ENCODE results near the gene IGSF8. TPM values are rescaled to one million over a fixed set of nuclear protein-coding genes. Genes with fewer than 3 reads are reported as not detected.

IGSF8 gene, protein sequence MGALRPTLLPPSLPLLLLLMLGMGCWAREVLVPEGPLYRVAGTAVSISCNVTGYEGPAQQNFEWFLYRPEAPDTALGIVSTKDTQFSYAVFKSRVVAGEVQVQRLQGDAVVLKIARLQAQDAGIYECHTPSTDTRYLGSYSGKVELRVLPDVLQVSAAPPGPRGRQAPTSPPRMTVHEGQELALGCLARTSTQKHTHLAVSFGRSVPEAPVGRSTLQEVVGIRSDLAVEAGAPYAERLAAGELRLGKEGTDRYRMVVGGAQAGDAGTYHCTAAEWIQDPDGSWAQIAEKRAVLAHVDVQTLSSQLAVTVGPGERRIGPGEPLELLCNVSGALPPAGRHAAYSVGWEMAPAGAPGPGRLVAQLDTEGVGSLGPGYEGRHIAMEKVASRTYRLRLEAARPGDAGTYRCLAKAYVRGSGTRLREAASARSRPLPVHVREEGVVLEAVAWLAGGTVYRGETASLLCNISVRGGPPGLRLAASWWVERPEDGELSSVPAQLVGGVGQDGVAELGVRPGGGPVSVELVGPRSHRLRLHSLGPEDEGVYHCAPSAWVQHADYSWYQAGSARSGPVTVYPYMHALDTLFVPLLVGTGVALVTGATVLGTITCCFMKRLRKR
- total RNA-seq (2014; rRNA removed; shearing (Covaris generic); ENCODE audit: low replicate concordance) = 52.6 and 56.2 TPM in 2 replicates

DNA sequence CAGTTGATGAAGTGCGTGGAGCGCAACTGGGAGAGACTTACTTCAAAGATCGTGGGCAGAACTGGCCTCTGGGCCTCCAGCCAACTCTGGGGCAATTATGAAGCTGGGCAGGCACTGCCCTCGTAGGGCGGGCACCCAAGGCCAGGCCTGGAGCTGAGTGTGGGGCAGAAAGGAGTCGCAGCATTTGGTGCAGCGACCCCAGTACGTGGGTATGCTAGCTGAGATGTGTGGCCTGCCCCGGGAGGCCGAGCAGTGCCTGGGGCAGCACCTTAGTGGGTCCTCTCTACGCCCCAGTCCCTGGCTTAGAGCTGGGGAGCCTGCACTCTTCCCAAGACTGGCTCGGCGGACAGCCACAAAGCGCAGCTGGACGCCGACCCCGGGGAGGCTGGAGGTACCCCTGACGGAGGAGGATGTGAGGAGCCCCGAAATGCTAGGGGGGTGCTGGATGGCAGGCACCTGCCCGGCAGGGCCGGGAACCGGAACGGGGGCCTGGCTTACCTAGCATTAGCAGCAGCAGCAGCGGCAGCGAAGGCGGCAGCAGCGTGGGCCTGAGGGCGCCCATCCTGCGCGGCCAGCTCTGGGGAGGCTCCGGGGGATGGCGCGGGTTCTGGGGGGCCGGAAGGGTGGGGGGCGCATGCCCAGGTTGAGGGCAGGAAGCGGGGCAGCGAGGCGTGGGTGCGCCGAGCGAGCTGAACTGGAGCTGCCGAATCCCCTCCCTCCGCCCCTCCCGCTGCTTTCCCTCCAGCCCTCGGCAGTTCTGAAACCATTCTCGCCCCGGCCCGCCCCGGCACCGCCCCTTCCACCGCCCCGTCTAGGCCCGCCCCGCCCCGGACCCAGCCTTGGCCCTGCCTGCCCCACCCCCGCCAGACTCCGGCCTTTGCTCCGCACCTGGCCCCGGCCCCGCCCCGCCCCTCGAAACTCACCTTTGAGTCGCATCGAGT lies at the start of gene IGSF8:
TSS of gene IGSF8 (minus strand) at position 709 of the 941 bp plus-strand sequence. CDS start at position 562, 147 bp downstream.
- in situ Hi-C loops (cut with HindIII; ENCODE audit: low pct_unique_long_range_greater_than_20kb, low sequenced_read_pairs) = no loop called here
- peak; percentile 43 for DNase-seq (ENCODE audit: low read depth)

DNA sequence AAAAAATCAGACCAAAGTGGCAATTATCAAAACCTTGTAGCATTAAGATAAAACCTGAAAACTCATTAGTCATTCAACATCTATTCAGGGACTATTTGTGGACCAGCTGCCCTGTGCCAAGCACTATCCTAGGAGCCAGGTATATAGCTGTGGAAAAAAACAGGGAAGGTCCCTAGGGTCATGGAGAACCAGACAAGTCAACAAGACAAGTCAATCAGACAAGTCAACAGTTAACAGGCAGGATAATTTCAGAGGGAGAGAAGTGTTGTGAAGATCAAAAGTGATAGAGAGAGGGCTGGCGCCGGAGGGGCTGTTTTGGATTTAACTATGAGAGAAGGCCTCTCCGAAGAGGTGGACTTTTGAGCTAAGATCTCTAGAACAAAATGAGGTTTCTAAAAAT lies 49.7 kb upstream of the IGSF8 start:
- DNase-seq (ENCODE audit: low read depth) = no peak
- in situ Hi-C loops (cut with HindIII; ENCODE audit: low pct_unique_long_range_greater_than_20kb, low sequenced_read_pairs) = no loop called here

GRCh38 chr1:160146107-160146506 lies 47.7 kb upstream of the IGSF8 start:
- DNase-seq (ENCODE audit: low read depth) = no peak
- in situ Hi-C loops (cut with HindIII; ENCODE audit: low pct_unique_long_range_greater_than_20kb, low sequenced_read_pairs) = no loop called here

DNA sequence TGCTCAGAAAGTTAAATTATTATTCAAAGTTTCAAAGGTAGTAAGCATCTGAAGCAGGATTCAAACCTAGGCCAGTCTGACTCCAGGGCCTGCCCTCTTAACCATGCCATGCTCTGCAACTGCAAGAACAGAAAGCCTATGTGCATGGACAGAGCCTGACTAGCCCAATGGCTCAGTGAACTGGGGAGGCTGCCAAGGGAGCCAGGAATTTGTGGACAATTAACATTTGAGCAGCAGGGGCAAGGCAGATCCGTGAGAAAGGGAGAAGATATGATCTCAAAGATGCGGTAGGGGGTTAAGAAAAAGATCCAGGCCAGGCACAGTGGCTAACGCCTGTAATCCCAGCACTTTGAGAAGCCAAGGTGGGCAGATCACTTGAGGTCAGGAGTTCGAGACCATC lies 46.5 kb upstream of the IGSF8 start:
- in situ Hi-C loops (cut with HindIII; ENCODE audit: low pct_unique_long_range_greater_than_20kb, low sequenced_read_pairs) = no loop called here
- DNase-seq (ENCODE audit: low read depth) = no peak

DNA sequence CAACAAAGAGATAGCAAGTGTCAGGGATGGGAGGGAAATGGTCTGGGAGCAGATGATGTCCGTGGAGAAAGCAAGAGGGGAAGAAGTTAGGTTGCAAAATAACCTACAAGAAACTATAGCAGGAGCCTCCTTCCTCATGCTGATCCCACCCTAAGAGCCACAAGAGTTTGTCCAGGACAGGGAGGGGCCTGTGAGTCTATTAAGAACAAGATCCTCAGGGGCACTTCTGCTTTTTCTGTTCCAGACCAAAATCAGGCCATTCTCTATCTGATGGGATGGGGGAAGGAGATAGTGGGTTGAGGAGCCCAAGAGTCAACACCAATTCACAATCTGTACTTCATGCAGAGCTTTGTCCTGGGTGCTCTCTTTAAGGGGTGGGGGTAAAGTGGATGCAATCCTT lies 45.3 kb upstream of the IGSF8 start:
- no peak for DNase-seq (ENCODE audit: low read depth)
- in situ Hi-C loops (cut with HindIII; ENCODE audit: low pct_unique_long_range_greater_than_20kb, low sequenced_read_pairs) = no loop called here

DNA sequence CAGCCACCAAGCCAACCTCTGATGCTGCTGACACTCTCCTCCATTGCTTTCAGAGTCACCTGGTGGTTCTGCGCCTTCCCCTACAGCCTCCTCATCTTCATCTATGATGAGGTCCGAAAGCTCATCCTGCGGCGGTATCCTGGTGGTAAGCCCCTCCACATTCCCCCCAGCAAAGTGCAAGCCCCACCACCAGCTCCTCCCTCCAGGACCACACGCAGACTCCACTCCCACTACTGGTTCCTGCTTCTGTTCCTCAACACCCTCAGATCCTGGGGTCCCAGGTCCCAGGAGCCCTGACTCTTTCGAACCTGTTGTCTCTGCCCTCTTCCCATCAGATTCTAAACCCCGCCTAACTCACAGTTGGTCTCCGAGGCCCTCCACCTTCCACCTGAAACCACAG lies 41.4 kb upstream of the IGSF8 start:
- no peak for DNase-seq (ENCODE audit: low read depth)
- in situ Hi-C loops (cut with HindIII; ENCODE audit: low pct_unique_long_range_greater_than_20kb, low sequenced_read_pairs) = no loop called here

DNA sequence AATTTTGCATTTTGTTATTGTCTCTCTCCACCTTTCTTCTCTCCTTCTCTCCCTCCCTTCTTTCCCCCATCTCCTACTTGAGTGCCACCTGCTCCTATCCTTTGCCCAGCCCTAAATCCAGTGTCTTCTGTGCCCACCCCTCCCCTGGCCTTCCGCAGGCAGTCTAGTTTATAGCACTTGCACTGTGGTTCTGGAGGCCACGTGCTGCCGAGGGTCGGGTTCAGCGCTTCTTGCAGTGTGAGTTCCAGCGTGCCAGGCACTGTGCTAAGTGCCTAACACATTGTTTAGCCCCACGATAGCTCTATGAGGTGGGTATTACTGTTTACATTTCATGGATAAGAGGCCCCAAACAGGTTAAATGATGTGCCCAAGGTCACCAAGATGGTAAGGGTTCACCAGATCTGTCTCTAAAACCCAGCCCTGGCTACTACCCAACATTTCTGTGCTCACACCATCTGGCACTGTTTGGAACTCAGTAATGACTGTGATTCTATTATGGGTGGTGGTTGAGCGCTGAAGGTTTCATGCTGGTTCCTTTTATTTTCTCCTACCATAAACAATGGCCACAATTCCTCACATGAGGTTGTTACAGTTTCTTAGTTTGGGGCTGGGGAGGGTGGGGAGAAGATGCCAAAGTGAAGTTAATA lies 38.9 kb upstream of the IGSF8 start:
- no peak for DNase-seq (ENCODE audit: low read depth)
- in situ Hi-C loops (cut with HindIII; ENCODE audit: low pct_unique_long_range_greater_than_20kb, low sequenced_read_pairs) = no loop called here

- in situ Hi-C loops (cut with HindIII; ENCODE audit: low pct_unique_long_range_greater_than_20kb, low sequenced_read_pairs) = no loop called here
- DNase-seq (ENCODE audit: low read depth) = no peak
Observed at GRCh38 chr1:160136926-160137200, 38.4 kb upstream of the IGSF8 start.

- in situ Hi-C loops (cut with HindIII; ENCODE audit: low pct_unique_long_range_greater_than_20kb, low sequenced_read_pairs) = no loop called here
- DNase-seq (ENCODE audit: low read depth) = no peak
Observed at GRCh38 chr1:160136121-160136925, 37.9 kb upstream of the IGSF8 start.

GRCh38 chr1:160134791-160135572 lies 36.6 kb upstream of the IGSF8 start:
- DNase-seq (ENCODE audit: low read depth) = no peak
- in situ Hi-C loops (cut with HindIII; ENCODE audit: low pct_unique_long_range_greater_than_20kb, low sequenced_read_pairs) = no loop called here

DNA sequence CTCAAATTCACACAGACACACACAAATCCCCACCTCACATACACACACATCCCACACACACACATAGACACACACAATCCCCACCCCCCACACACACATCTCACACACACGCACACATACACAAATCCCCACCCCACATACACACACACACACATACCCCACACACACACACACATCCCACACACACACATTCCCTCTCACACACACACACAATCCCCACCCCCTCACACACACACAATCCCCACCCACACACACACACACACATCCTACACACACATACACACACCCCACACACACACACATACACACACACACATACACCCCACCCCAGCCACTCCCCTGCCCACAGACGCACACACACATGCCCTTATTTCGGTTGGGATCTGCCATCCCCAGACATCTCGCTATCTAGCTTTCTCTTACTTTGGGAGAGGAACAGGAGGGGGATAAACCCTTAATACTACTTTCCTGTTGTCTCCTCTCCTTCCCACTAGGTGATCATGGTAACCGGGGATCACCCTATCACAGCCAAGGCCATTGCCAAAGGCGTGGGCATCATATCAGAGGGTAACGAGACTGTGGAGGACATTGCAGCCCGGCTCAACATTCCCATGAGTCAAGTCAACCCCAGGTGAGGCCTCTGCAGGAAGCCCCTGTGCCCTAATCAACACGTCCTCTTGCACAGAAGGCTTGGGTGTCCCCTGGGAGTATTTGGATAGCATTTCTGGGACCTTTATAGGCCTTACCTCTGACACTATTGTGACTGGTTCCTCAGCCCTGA lies 35.8 kb upstream of the IGSF8 start:
- in situ Hi-C loops (cut with HindIII; ENCODE audit: low pct_unique_long_range_greater_than_20kb, low sequenced_read_pairs) = no loop called here
- DNase-seq (ENCODE audit: low read depth) = no peak

GRCh38 chr1:160131803-160132565 lies 33.6 kb upstream of the IGSF8 start:
- no peak for DNase-seq (ENCODE audit: low read depth)
- in situ Hi-C loops (cut with HindIII; ENCODE audit: low pct_unique_long_range_greater_than_20kb, low sequenced_read_pairs) = no loop called here

- in situ Hi-C loops (cut with HindIII; ENCODE audit: low pct_unique_long_range_greater_than_20kb, low sequenced_read_pairs) = no loop called here
- DNase-seq (ENCODE audit: low read depth) = no peak
Observed at GRCh38 chr1:160130939-160131338, 32.5 kb upstream of the IGSF8 start.

- in situ Hi-C loops (cut with HindIII; ENCODE audit: low pct_unique_long_range_greater_than_20kb, low sequenced_read_pairs) = no loop called here
- DNase-seq (ENCODE audit: low read depth) = no peak
Observed at GRCh38 chr1:160130486-160130885, 32.1 kb upstream of the IGSF8 start.

DNA sequence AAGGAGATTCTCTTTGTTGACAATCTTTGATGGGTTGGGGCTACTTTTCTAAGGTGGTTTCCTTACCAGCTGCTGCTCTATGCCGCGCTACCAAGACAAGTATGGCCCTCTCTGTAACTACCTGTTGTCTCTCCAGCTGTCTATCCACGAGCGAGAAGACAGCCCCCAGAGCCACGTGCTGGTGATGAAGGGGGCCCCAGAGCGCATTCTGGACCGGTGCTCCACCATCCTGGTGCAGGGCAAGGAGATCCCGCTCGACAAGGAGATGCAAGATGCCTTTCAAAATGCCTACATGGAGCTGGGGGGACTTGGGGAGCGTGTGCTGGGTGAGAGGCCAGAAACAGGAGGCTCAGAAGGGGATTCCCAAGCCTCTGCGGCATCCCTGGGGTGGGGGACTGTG lies 31.5 kb upstream of the IGSF8 start:
- no peak for DNase-seq (ENCODE audit: low read depth)
- in situ Hi-C loops (cut with HindIII; ENCODE audit: low pct_unique_long_range_greater_than_20kb, low sequenced_read_pairs) = no loop called here

GRCh38 chr1:160129558-160129957 lies 31.1 kb upstream of the IGSF8 start:
- in situ Hi-C loops (cut with HindIII; ENCODE audit: low pct_unique_long_range_greater_than_20kb, low sequenced_read_pairs) = no loop called here
- DNase-seq (ENCODE audit: low read depth) = no peak

All from Caki2 (cell line).